Anterior cingulate cortex (tissue), 58 donors: ENCODE data around the gene TIPARP.
"Not testable (repeated sequence)": the region's sequence is repeated elsewhere in the genome, so short reads cannot be mapped to it uniquely, and the experiment has no call there.

Source experiments
- DNase-seq, 58 donors: peaks; one replicate each; lab custom pipeline; 2025; lab: John Stamatoyannopoulos, UW

The TIPARP gene

GRCh38 chr3:156705761-156706616 lies 31.6 kb downstream of the TIPARP start:
- DNase-seq, result no peak

- DNase-seq, result no peak
These were observed 33.2 kb downstream of the TIPARP start for GRCh38 chr3:156707588-156707987.

GRCh38 chr3:156710429-156710828 lies 36.0 kb downstream of the TIPARP start:
- no peak for DNase-seq

GRCh38 chr3:156711113-156711512 lies 36.7 kb downstream of the TIPARP start:
- no peak for DNase-seq

DNA sequence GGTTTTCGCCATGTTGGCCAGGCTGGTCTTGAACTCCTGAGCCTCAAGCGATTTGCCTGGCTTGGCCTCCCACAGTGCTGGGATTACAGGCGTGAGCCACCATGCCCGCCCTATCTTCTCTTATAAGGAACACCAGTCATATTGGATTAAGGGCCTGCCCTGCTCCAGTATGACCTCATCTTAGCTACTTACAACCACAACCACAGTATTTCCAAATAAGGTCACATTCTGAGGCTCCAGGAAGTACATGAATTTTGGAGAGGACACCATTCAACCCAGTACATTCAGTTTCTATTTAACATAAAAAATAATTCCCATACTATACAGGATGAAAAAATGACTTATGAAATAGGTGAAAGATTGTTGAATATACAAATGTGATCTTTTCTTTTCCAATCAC lies 37.6 kb downstream of the TIPARP start:
- DNase-seq, result not testable (repeated sequence)

- no peak for DNase-seq
These were observed 41.9 kb downstream of the TIPARP start for GRCh38 chr3:156716105-156716862.

- DNase-seq, result peak in 2 of 58 donors; percentile 3 to 15
These were observed 44.4 kb downstream of the TIPARP start for GRCh38 chr3:156718622-156719306.

DNA sequence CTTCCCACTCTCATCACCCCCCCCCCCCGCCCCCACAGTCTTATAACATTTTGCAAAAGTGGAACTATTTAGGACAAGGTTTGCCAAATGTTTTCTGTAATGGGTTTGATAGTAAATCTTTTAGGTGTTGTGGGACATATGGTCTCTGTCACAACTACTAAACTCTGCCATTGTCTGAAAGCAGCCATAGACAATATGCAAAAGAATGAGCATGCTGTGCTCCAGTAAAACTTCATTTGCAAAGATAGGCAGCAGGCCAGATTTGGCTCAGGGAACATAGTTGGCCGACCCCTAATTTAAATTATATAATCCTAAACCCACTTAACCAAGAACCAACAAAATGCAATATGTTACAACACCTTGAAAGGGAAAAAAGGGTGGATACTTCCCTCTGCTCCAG lies 46.4 kb downstream of the TIPARP start:
- DNase-seq, result no peak

DNA sequence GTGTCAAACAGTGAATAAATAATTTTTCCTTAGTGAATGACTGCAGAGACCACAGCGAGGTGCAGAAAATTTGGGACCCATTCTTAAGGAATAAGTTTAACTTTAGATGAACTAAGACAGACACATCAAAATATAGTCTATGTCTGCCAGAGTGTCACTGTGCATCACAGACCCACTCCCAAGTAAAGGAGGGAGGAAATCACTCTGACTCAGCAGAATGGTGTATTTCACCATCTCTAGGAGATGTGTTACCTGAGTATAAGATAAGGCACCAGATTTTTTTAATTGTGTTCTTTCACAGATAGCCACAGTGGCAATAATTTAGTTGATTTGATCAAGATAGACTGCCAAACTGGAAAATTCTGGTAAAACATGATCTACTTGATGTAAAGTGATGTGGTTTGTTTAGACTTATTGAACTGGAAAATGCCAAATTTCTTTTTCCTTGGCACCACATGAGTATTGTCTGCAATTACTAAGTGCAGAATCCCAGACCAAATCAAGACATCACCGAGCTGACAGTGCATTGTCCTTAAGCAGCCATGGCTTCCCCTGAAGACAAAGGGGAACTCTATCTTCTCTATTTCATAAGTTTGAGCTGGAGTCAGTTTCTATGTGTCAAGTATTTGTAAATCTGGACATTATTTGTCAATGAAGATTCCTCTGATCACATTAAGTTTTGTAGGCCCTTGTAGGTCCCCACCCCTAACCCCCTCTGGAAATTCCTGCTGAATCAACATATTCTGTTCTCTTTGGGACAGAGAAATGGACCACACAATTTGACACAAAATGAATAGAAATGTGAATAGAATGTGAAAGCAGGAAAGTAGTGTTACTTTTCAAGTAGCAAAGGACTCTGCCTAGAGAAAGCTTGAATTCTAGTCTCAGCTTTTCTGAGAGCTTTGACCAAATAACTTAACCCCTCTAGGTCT lies 47.6 kb downstream of the TIPARP start:
- DNase-seq, result no peak

- DNase-seq, result no peak
These were observed 48.8 kb downstream of the TIPARP start for GRCh38 chr3:156723182-156723619.

DNA sequence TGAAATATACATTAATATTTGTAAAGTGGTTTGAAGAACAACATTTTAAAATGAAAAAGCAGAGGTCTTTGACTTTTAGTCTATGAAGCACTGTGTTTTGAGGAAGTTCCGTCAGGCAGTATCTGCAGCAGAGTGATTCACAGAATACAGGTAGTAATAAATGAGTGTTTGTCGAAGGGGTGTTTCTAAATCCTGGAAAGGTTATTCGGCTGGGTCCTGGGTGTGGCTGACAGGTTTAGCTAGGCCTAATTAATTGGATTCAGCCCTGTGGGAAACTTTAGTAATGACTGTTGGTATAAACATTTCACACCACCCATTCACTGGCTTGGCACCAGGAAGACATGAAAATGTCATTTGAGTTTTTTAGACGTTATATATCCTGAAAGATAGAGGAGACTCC lies 51.3 kb downstream of the TIPARP start:
- no peak for DNase-seq

GRCh38 chr3:156726456-156726855 lies 52.1 kb downstream of the TIPARP start:
- no peak for DNase-seq

- no peak for DNase-seq
These were observed 53.3 kb downstream of the TIPARP start for GRCh38 chr3:156727519-156728205.

DNA sequence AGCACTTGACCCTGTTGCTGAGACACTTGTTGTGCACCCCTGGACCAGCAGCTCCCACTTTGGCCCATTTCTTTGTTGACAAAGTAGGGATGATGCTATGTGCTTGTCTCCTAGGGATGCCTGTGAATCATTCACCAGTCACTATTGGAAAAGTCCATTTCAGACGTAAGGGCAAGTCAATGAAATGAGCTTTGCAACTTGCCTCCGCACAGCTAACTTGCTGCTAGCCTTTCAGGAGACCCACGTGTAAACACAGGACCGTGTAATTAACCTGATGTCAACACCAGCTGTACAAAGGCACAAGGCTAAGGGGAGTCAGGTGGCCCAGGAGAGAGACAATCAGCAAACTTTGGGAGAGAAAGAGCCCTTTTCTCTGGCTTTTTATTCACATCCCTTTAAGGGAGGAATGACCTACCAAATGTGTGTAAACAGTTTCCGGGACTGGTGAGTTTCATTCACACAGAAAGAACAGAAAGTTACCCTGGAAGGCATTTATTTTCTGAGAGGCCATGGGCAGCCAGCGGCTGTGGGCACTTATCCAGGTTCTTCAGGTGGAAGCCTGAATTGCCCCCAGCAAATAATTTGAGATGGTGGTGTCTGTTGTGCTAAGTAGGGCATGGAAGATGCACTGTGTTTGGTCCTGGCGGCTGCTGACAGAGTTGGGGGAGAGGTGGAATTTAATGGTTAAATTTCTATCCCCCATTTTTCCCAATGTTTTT lies 54.0 kb downstream of the TIPARP start:
- peak in 1 of 58 donors; percentile 38 for DNase-seq

- no peak for DNase-seq
These were observed 55.2 kb downstream of the TIPARP start for GRCh38 chr3:156729460-156730179.

DNA sequence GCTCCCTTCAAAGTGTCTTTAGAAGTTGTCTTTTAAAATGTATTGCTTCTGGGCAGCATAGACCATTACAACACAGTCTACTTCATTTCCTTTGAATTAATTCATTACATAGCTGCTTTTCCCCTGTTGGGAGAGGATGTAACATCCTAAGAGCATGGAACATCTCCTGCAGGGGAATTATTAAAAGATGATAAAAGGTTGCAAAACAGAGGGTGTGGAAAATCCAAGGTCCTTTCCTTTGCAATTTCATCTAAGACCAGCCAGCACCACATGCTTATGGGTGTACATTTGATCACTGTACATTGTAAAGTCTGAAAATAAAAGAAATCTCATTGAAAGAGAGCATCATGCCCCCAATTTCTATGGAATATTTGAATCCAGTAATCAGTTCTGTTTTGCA lies 57.4 kb downstream of the TIPARP start:
- no peak for DNase-seq

- no peak for DNase-seq
These were observed 57.9 kb downstream of the TIPARP start for GRCh38 chr3:156732261-156732660.
